K562 (cell line): Measurements from ENCODE around the gene PDE6B. TPM values are rescaled to one million over a fixed set of nuclear protein-coding genes. Genes with fewer than 3 reads are reported as not detected.

Experiments
- ATAC-seq: fragments of 200-7000 bp; cut with Tn5 transposase; 3 replicates; pipeline ENCODE4 v1.9.1; 2020; ENCODE audit warnings: moderate library complexity
- BruUV-seq: library from RNA; stranded (reverse); fragments of 400-500 nt; replicated peaks from 2 replicates; lab custom pipeline; 2021; lab: Mats Ljungman, UMichigan
- CTCF ChIA-PET: fragments of 300-600 bp; formaldehyde crosslinking; extraction: SDS; loops from one replicate; lab custom pipeline; 2021; ENCODE audit warnings: low intra/inter-chr PET ratio; lab: Yijun Ruan, JAX
- POLR2A ChIA-PET: fragments of 300-600, 350-650 bp; sonication (Branson Sonifier 250); formaldehyde crosslinking; extraction: SDS; loops from one replicate; lab custom pipeline; 2021; ENCODE audit warnings: antibody characterized with exemption, inconsistent platforms; lab: Yijun Ruan, JAX
- DNase-seq, 4 experiments: peaks; one replicate each; pipeline versions ENCODE4 v3.0.0 to v3.0.0-alpha.2; 2011 to 2018; ENCODE audit warnings: low spot score in 3 of 4, mixed read lengths in 3 of 4; ENCODE audit errors: extremely low read depth in 1 of 4
- FAIRE-seq: peaks from 2 replicates; lab custom pipeline; 2011; peaks lifted over from hg19 to GRCh38; lab: Jason Lieb, UNC
- H2AFZ ChIP-seq: 2 replicates; pipeline ENCODE4 v1.6.0; 2011; ENCODE audit warnings: low read depth, low read length, control low read depth, inconsistent platforms
- H3K27ac ChIP-seq: fragments of 200-600 bp; 3 replicates; pipeline ENCODE4 v1.8.0; 2011; ENCODE audit warnings: low read depth, mild to moderate bottlenecking, control low read depth, inconsistent platforms, low read length, moderate library complexity, mixed read lengths; ENCODE audit errors: extremely low read depth
- H3K27me3 ChIP-seq, 2 experiments: fragments of 300-600 bp in 1 of 2; 2 replicates in 1 of 2; 3 replicates in 1 of 2; pipeline versions ENCODE4 v1.6.0 to v1.8.0; 2011; ENCODE audit warnings: inconsistent platforms in 2 of 2, low read length in 2 of 2, mild to moderate bottlenecking in 1 of 2, mixed read lengths in 1 of 2, moderate library complexity in 1 of 2; ENCODE audit not compliant: control insufficient read depth in 2 of 2, insufficient read depth in 2 of 2
- H3K36me3 ChIP-seq: fragments of 300-600 bp; 3 replicates; pipeline ENCODE4 v1.8.0; 2011; ENCODE audit warnings: mild to moderate bottlenecking, low read length, inconsistent platforms; ENCODE audit not compliant: control insufficient read depth, insufficient read depth
- H3K4me1 ChIP-seq, 2 experiments: fragments of 200-600 bp in 1 of 2; replicated peaks in 1 of 2; 2 replicates in 1 of 2; 3 replicates in 1 of 2; pipeline versions ENCODE4 v1.5.1 to v1.8.0; 2011; ENCODE audit warnings: inconsistent platforms in 2 of 2, low read length in 2 of 2, mild to moderate bottlenecking in 1 of 2, mixed read lengths in 1 of 2, moderate library complexity in 1 of 2; ENCODE audit not compliant: control insufficient read depth in 2 of 2, insufficient read depth in 2 of 2
- H3K4me2 ChIP-seq: 2 replicates; pipeline ENCODE4 v1.6.1; 2011; ENCODE audit warnings: low read length, control low read depth, inconsistent platforms, mixed read lengths; ENCODE audit not compliant: insufficient read depth
- H3K4me3 ChIP-seq: fragments of 200-600 bp; sonication (generic), shearing (Covaris generic); 2 replicates; pipeline ENCODE4 v1.5.1; 2016; ENCODE audit warnings: control low read depth, inconsistent platforms
- H3K79me2 ChIP-seq: fragments of 200-600 bp; 3 replicates; pipeline ENCODE4 v1.8.0; 2011; ENCODE audit warnings: low read length, inconsistent platforms; ENCODE audit not compliant: control insufficient read depth, insufficient read depth
- H3K9ac ChIP-seq, 2 experiments: 2 replicates each; pipeline versions ENCODE4 v1.6.0 to v1.6.1; 2011; ENCODE audit warnings: low read depth in 2 of 2, low read length in 2 of 2, control low read depth in 1 of 2, inconsistent platforms in 1 of 2, mild to moderate bottlenecking in 1 of 2, mixed read lengths in 1 of 2; ENCODE audit not compliant: insufficient read depth in 1 of 2
- H3K9me1 ChIP-seq: one replicate; pipeline ENCODE4 v1.6.0; 2011; ENCODE audit warnings: inconsistent platforms, mild to moderate bottlenecking, low read length, moderate library complexity; ENCODE audit not compliant: control insufficient read depth, insufficient read depth
- H3K9me3 ChIP-seq: replicated peaks from 2 replicates; pipeline ENCODE4 v1.5.1; 2011; ENCODE audit warnings: low read depth, low read length, inconsistent platforms; ENCODE audit not compliant: control insufficient read depth, insufficient read depth
- H4K20me1 ChIP-seq: replicated peaks from 2 replicates; pipeline ENCODE4 v1.6.1; 2011; ENCODE audit warnings: low read length, inconsistent platforms, mixed read lengths; ENCODE audit not compliant: control insufficient read depth, insufficient read depth
- CBFA2T3 ChIP-seq: fragments of 450-650 bp; IDR thresholded peaks from 2 replicates; pipeline ENCODE4 v1.6.1; 2017
- ELF1 ChIP-seq: fragments of 200-800 bp; sonication (Bioruptor generic); IDR thresholded peaks from 2 replicates; pipeline ENCODE4 v1.6.1; 2016; ENCODE audit warnings: missing genetic modification characterization, missing compliant biosample characterization
- FOSL1 ChIP-seq: fragments of 200-800 bp; sonication (Bioruptor generic); conservative IDR thresholded peaks from 2 replicates; pipeline ENCODE4 v1.6.1; 2016; ENCODE audit warnings: missing genetic modification characterization, missing compliant biosample characterization
- PTBP1 ChIP-seq: fragments of 200-400 bp; formaldehyde crosslinking; IDR thresholded peaks from 2 replicates; pipeline ENCODE4 v1.6.1; 2017; ENCODE audit warnings: low read depth, low read length
- PURB ChIP-seq: sonication (generic); formaldehyde crosslinking; IDR thresholded peaks from 2 replicates; pipeline ENCODE4 v1.9.0; 2021; ENCODE audit warnings: low read depth, mild to moderate bottlenecking, missing genetic modification reagents
- SIRT6 ChIP-seq: IDR thresholded peaks from one replicate; pipeline ENCODE4 v1.6.1; 2012; ENCODE audit warnings: low read depth, mild to moderate bottlenecking, control low read depth, inconsistent platforms, low read length, moderate library complexity
- TRIM24 ChIP-seq, 2 experiments: fragments of 450-650 bp; IDR thresholded peaks; 2 replicates each; pipeline ENCODE4 v1.6.1; 2016
- USF2 ChIP-seq: sonication (generic); formaldehyde crosslinking; IDR thresholded peaks from 2 replicates; pipeline ENCODE4 v1.5.0; 2020; ENCODE audit warnings: missing genetic modification reagents
- ZKSCAN8 ChIP-seq: fragments of 200-800 bp; sonication (Bioruptor generic); IDR thresholded peaks from 2 replicates; pipeline ENCODE4 v1.6.1; 2016; ENCODE audit warnings: missing genetic modification characterization, missing compliant biosample characterization
- ZNF282 ChIP-seq: sonication (generic); formaldehyde crosslinking; IDR thresholded peaks from 2 replicates; pipeline ENCODE4 v1.8.1; 2023; ENCODE audit warnings: missing genetic modification reagents
- ZNF518B ChIP-seq: fragments of 250-450 bp; sonication (Bioruptor Pico); IDR thresholded peaks from 2 replicates; pipeline ENCODE4 v1.5.0; 2021; ENCODE audit warnings: mild to moderate bottlenecking, moderate library complexity
- ZNF699 ChIP-seq: fragments of 250-450 bp; sonication (Bioruptor Pico); IDR thresholded peaks from 2 replicates; pipeline ENCODE4 v1.8.0; 2021; ENCODE audit warnings: mild to moderate bottlenecking, moderate library complexity; ENCODE audit not compliant: insufficient replicate concordance
- WGBS: fragments of 100-300 bp; shearing (Covaris generic); methylation state at CpG from one replicate; pipeline ENCODE4 v1.1.6; 2016; ENCODE audit warnings: low coverage, mixed read lengths; ENCODE audit not compliant: insufficient coverage; ENCODE audit errors: missing lambda C conversion rate; 5-methylcytosine and 5-hydroxymethylcytosine counted together
- in situ Hi-C: fragments of 300-500 bp; cut with MboI; formaldehyde crosslinking; loops from 4 replicates; pipeline ENCODE4 v1.15.0; 2018; ENCODE audit warnings: inconsistent platforms, mixed read lengths
- intact Hi-C: fragments of 100-400 bp; cut with micrococcal nuclease; formaldehyde crosslinking; loops from 2 replicates; pipeline ENCODE4 v1.14.2; 2022
- polyA plus RNA-seq, 8 experiments: library from polyadenylated mRNA; depleted of rRNA in 4 of 8; stranded (reverse) in 5 of 8; unstranded in 3 of 8; fragments of >200 nt; fragmentation: Nextera tagmentation in 2 of 8; fragmentation: Illumina TruSeq in 1 of 8; extraction: Ambion mirVana in 2 of 8; extraction: Trizol in 1 of 8; gene quantifications; 2 replicates each; pipeline versions ENCODE4 v1.2.1 to v1.2.3, GENCODE V29; 2011 to 2014; ENCODE audit warnings: inconsistent platforms in 1 of 8, missing spikeins in 1 of 8
- total RNA-seq, 7 experiments: library from RNA; depleted of rRNA in 6 of 7; stranded (reverse); fragments of >200 nt in 6 of 7; fragmentation: Illumina TruSeq in 2 of 7; extraction: Trizol in 2 of 7; gene quantifications; 2 replicates each; pipeline versions ENCODE4 v1.2.1 to v1.2.3, GENCODE V29; 2011 to 2021; ENCODE audit warnings: low replicate concordance in 1 of 7
- TF ChIP-seq, protein P1 (sequence below), 2 experiments: fragments of 450-650 bp in 1 of 2; sonication (generic) in 1 of 2; formaldehyde crosslinking; conservative IDR thresholded peaks; 2 replicates each; pipeline versions ENCODE4 v1.4.0 to v1.8.1; 2020 to 2022; ENCODE audit warnings: mild to moderate bottlenecking in 1 of 2, missing genetic modification reagents in 1 of 2
- TF ChIP-seq, protein P2 (sequence below): fragments of 250-450 bp; sonication (Bioruptor Pico); IDR thresholded peaks from 2 replicates; pipeline ENCODE4 v1.8.0; 2022; ENCODE audit warnings: moderate library complexity, mild to moderate bottlenecking, inconsistent platforms
- TF ChIP-seq, protein P3 (sequence below): fragments of 250-450 bp; sonication (Bioruptor Pico); IDR thresholded peaks from 2 replicates; pipeline ENCODE4 v1.5.0; 2022; ENCODE audit warnings: mild to moderate bottlenecking

PDE6B gene
- total and polyA plus RNA-seq, 9 of the 15 experiments (the other 6 are each of a cell fraction or from before 2014, with no cell fraction given), result 0.04 TPM; not detected in 8

DNA sequence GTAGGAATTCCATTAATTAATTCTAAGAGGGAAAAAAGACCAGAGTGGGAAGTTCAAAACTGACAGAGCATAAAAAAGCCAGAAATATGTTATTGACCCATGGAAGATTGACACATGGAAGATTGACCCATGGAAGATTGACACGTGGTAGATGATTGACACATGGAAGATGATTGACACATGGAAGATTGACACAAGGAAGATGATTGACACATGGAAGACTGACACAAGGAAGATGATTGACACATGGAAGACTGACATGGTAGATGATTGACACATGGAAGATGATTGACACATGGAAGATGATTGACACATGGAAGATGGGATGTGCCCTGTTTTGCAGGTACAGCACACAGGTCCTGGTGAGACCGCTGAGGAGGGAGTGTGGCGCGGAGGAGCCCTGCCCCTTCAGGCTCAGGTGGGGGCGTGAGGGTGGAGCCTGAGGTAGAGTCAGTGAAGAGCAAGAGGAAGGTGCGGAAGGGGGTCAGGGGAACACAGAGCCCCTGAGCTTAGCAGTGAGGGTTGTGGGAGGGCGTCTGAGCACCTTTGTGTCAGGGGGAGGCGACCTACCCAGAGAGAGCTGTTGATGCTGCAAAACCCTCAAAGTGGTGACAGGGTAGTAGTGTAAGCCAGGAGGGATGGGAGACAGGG lies 15.8 kb upstream of the PDE6B start:
- H3K4me2 ChIP-seq, result no peak overlapping the region
- intact Hi-C loops, result no loop called here
- in situ Hi-C loops, result no loop called here
- TF ChIP-seq, protein P1, sequence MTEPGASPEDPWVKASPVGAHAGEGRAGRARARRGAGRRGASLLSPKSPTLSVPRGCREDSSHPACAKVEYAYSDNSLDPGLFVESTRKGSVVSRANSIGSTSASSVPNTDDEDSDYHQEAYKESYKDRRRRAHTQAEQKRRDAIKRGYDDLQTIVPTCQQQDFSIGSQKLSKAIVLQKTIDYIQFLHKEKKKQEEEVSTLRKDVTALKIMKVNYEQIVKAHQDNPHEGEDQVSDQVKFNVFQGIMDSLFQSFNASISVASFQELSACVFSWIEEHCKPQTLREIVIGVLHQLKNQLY (CRISPR knock-in tag; conservative IDR thresholded peaks at IDR 0.05), result no peak
- TF ChIP-seq, protein P2, sequence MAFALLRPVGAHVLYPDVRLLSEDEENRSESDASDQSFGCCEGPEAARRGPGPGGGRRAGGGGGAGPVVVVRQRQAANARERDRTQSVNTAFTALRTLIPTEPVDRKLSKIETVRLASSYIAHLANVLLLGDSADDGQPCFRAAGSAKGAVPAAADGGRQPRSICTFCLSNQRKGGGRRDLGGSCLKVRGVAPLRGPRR, result no peak
- TF ChIP-seq ZNF518B (no peak), CBFA2T3 (no peak), USF2 (no peak), PTBP1 (no peak), PURB (CRISPR knock-in tag) (no peak), ELF1 (no peak), FOSL1 (no peak), ZKSCAN8 (CRISPR knock-in tag) (no peak), SIRT6 (no peak), ZNF699 (CRISPR knock-in tag) (no peak), TRIM24 (IDR thresholded peaks at IDR 0.05) (peak in 1 of 2 experiments; percentile 73; a peak in 2 of 4 replicates), ZNF282 (CRISPR knock-in tag) (no peak)
- TF ChIP-seq, protein P3, sequence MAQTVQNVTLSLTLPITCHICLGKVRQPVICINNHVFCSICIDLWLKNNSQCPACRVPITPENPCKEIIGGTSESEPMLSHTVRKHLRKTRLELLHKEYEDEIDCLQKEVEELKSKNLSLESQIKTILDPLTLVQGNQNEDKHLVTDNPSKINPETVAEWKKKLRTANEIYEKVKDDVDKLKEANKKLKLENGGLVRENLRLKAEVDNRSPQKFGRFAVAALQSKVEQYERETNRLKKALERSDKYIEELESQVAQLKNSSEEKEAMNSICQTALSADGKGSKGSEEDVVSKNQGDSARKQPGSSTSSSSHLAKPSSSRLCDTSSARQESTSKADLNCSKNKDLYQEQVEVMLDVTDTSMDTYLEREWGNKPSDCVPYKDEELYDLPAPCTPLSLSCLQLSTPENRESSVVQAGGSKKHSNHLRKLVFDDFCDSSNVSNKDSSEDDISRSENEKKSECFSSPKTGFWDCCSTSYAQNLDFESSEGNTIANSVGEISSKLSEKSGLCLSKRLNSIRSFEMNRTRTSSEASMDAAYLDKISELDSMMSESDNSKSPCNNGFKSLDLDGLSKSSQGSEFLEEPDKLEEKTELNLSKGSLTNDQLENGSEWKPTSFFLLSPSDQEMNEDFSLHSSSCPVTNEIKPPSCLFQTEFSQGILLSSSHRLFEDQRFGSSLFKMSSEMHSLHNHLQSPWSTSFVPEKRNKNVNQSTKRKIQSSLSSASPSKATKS (CRISPR knock-in tag), result no peak

More for the DNA sequence above, 15.8 kb upstream of the PDE6B start:
- Histone ChIP-seq H3K36me3 (no peaks in the 10 kb centered on the region), H3K9me1 (no peaks in the 10 kb centered on the region), H3K4me1 (peaks cover 0 to 3% of the 10 kb centered on the region in 2 experiments; a peak in 1 of 5 replicates), H3K27ac (no peak overlapping the region), H3K27me3 (peaks cover 4 to 48% of the 10 kb centered on the region in 2 experiments; a peak in 3 of 5 replicates), H3K79me2 (no peaks in the 10 kb centered on the region), H3K9me3 (no peaks in the 10 kb centered on the region; the same call in 1 of the 2 replicates), H4K20me1 (no peaks in the 10 kb centered on the region), H3K9ac (no peak overlapping the region), H2AFZ (no peak overlapping the region), H3K4me3 (no peak overlapping the region)
- DNase-seq (no peak), FAIRE-seq (no peak), ATAC-seq (no peak)
- ChIA-PET POLR2A (no interaction called here), CTCF (no interaction called here)
- 3% methylated on average over 7 of the region's 8 CpGs for WGBS
- no TSS peak for BruUV-seq
